Uterus (tissue), 4 donors: ENCODE measurements around the gene CDK12. TPM values are rescaled to one million over a fixed set of nuclear protein-coding genes. Genes with fewer than 3 reads are reported as not detected.

Experiments used
- DNase-seq, 2 donors: peaks; one replicate each; pipeline ENCODE4 v3.0.0-alpha.2; 2019 to 2020
- H3K27ac ChIP-seq, 2 donors: fragments of 200-600 bp; sonication (generic); 1 replicate in 1 of 2; 2 replicates in 1 of 2; pipeline ENCODE4 v1.5.1; 2016 to 2018
- H3K27me3 ChIP-seq, 2 donors: fragments of 200-600 bp; sonication (generic); one replicate each; pipeline ENCODE4 v1.5.1; 2018 to 2019; ENCODE audit warnings: control low read depth in 1 of 2
- H3K36me3 ChIP-seq, 2 donors: fragments of 200-600 bp; sonication (generic); one replicate each; pipeline ENCODE4 v1.5.1; 2019; ENCODE audit warnings: control low read depth in 1 of 2
- H3K4me1 ChIP-seq, 2 donors: fragments of 200-600 bp; sonication (generic); one replicate each; pipeline ENCODE4 v1.5.1; 2018 to 2019; ENCODE audit warnings: control low read depth in 1 of 2
- H3K4me3 ChIP-seq, 2 donors: fragments of 200-600 bp; sonication (generic); 1 replicate in 1 of 2; 2 replicates in 1 of 2; pipeline ENCODE4 v1.5.1; 2018 to 2019; ENCODE audit warnings: mild to moderate bottlenecking in 1 of 2
- H3K9me3 ChIP-seq, 2 donors: fragments of 200-600 bp; sonication (generic); one replicate each; pipeline ENCODE4 v1.5.1; 2019; ENCODE audit warnings: control low read depth in 1 of 2
- CTCF ChIP-seq, 4 experiments: fragments of 200-600 bp in 2 of 4; fragments of 450-650 bp in 2 of 4; sonication (generic) in 2 of 4; IDR thresholded peaks; one replicate each; pipeline ENCODE4 v1.5.1; 2016 to 2019; ENCODE audit warnings: antibody characterized with exemption in 4 of 4, mild to moderate bottlenecking in 2 of 4, moderate library complexity in 1 of 4
- POLR2A ChIP-seq, 2 donors: fragments of 450-650 bp; IDR thresholded peaks; one replicate each; pipeline ENCODE4 v1.6.1; 2016; ENCODE audit warnings: antibody characterized with exemption in 2 of 2, mild to moderate bottlenecking in 1 of 2, moderate library complexity in 1 of 2
- intact Hi-C: fragments of 100-400 bp; cut with DNase I; formaldehyde crosslinking; loops from one replicate; pipeline ENCODE4 v1.15.1; 2023; ENCODE audit warnings: low total_unique reads
- small RNA-seq: library from RNA; depleted of rRNA; stranded (forward); fragments of <200 nt; gene quantifications from one replicate; pipeline ENCODE3, GENCODE V24; 2016
- total RNA-seq, 4 donors: library from RNA; depleted of rRNA in 3 of 4; stranded (reverse); fragments of >200 nt in 3 of 4; gene quantifications; one replicate each; pipeline versions ENCODE4 v1.1.0 to v1.2.4, GENCODE V29; 2014 to 2023
- donor health status: DM: yes; HTN: yes; CAD: no.

The CDK12 gene
- total RNA-seq, 4 donors from 2014 or later: 17.9 to 86.0 (median 27.2) TPM

- Histone ChIP-seq H3K4me3 (no peak overlapping the region), H3K9me3 (no peaks in the 10 kb centered on the region), H3K27me3 (no peaks in the 10 kb centered on the region), H3K4me1 (no peaks in the 10 kb centered on the region), H3K36me3 (no peaks in the 10 kb centered on the region), H3K27ac (no peak overlapping the region)
- intact Hi-C loops: no loop called here
- no peak for DNase-seq
- TF ChIP-seq CTCF (IDR thresholded peaks at IDR 0.05) (no peak), POLR2A (IDR thresholded peaks at IDR 0.05) (no peak)
Observed at GRCh38 chr17:39581071-39581758, 119.9 kb downstream of the CDK12 start.

DNA sequence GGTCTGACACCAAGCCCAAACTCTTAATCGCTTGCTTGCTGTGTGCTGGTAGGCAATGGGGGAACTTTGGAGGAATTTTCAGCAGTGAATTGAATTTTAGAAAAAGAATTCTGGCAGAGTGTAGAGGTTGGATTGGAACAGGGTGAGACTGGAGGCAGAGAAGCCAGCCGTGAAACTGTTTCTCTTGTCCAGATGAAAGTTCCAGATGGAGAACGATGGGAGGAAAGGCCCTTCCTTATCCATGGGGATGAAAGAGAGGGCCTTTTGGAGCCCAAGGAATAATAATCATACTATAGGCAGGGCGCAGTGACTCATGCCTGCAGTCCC lies 120.4 kb downstream of the CDK12 start:
- DNase-seq: no peak
- TF ChIP-seq CTCF (IDR thresholded peaks at IDR 0.05): no peak
- TF ChIP-seq POLR2A (IDR thresholded peaks at IDR 0.05): no peak
- no peaks in the 10 kb centered on the region for H3K9me3 ChIP-seq
- H3K4me1 ChIP-seq: no peaks in the 10 kb centered on the region
- H3K36me3 ChIP-seq: no peaks in the 10 kb centered on the region
- H3K27ac ChIP-seq: no peak overlapping the region
- intact Hi-C loops: no loop called here
- H3K4me3 ChIP-seq: no peak overlapping the region
- no peaks in the 10 kb centered on the region for H3K27me3 ChIP-seq

GRCh38 chr17:39582658-39583057 lies 121.4 kb downstream of the CDK12 start:
- TF ChIP-seq POLR2A (IDR thresholded peaks at IDR 0.05) (no peak), CTCF (IDR thresholded peaks at IDR 0.05) (no peak)
- no peaks in the 10 kb centered on the region for H3K4me1 ChIP-seq
- H3K9me3 ChIP-seq: no peaks in the 10 kb centered on the region
- H3K36me3 ChIP-seq: no peaks in the 10 kb centered on the region
- no peak for DNase-seq
- intact Hi-C loops: no loop called here
- no peaks in the 10 kb centered on the region for H3K27me3 ChIP-seq
- H3K27ac ChIP-seq: no peak overlapping the region
- no peak overlapping the region for H3K4me3 ChIP-seq

Small RNA genes lying within 50 kb of the gene (small RNA-seq; reads per million reads assigned to genes)
- gene RNU6-233P: not detected

Other genes starting within 250 kb of the CDK12 start
- 10 to 100 TPM in 1 of 4 donors, 1 to 10 TPM in 2, under 1 TPM in 1; 0.59 to 14.4 (median 1.1) TPM for gene STAC2, start 235.5 kb upstream of the CDK12 start, total RNA-seq
- gene FBXL20, start 59.9 kb upstream of the CDK12 start, total RNA-seq: 10 to 100 TPM in 3 of 4 donors, 1 to 10 TPM in 1; 6.4 to 29.0 (median 19.8) TPM
- 10 to 100 TPM; 19.7 to 49.6 (median 25.9) TPM for gene MED1, start 10.2 kb upstream of the CDK12 start, total RNA-seq
- gene NEUROD2, start 146.4 kb downstream of the CDK12 start, total RNA-seq: not detected
- 10 to 100 TPM in 1 of 4 donors, under 1 TPM in 3; 0.26 to 22.0 (median 0.68) TPM for gene PPP1R1B, start 165.5 kb downstream of the CDK12 start, total RNA-seq
- 10 to 100 TPM; 21.0 to 62.3 (median 26.0) TPM for gene STARD3, start 175.7 kb downstream of the CDK12 start, total RNA-seq
- gene TCAP, start 203.9 kb downstream of the CDK12 start, total RNA-seq: 1 to 10 TPM in 1 of 4 donors, under 1 TPM in 1, not detected in 2; 0.28 to 2.2 TPM
- 1 to 10 TPM in 3 of 4 donors, not detected in 1; 3.8 to 5.0 (median 4.7) TPM for gene PNMT, start 207.0 kb downstream of the CDK12 start, total RNA-seq
- gene PGAP3, start 226.6 kb downstream of the CDK12 start, total RNA-seq: 10 to 100 TPM in 3 of 4 donors, 1 to 10 TPM in 1; 4.6 to 24.8 (median 19.5) TPM
- 10 to 100 TPM; 11.8 to 98.8 (median 44.6) TPM for gene ERBB2, start 238.6 kb downstream of the CDK12 start, total RNA-seq